ENCODE data around the gene LPAR1.
A peak's percentile ranks its signal among the peaks of the same experiment; 100 is the strongest.

The LPAR1 gene

GRCh38 chr9:110954822-110955291 is 83.4 kb downstream of the LPAR1 start:
- DNase-seq (ENCODE audit: low read depth): peak; percentile 45

- DNase-seq (ENCODE audit: low read depth): no peak
These were observed 85.8 kb downstream of the LPAR1 start for GRCh38 chr9:110952540-110952859.

GRCh38 chr9:110951805-110952539 is 86.3 kb downstream of the LPAR1 start:
- DNase-seq (ENCODE audit: low read depth): no peak

- DNase-seq (ENCODE audit: low read depth): peak; percentile 89
These were observed 88.1 kb downstream of the LPAR1 start for GRCh38 chr9:110950041-110950645.

- DNase-seq (ENCODE audit: low read depth): peak; percentile 58
These were observed 89.2 kb downstream of the LPAR1 start for GRCh38 chr9:110949081-110949480.

GRCh38 chr9:110947491-110948044 is 90.7 kb downstream of the LPAR1 start:
- no peak for DNase-seq (ENCODE audit: low read depth)

- peak; percentile 94 for DNase-seq (ENCODE audit: low read depth)
These were observed 95.7 kb downstream of the LPAR1 start for GRCh38 chr9:110942522-110942921.

GRCh38 chr9:110940951-110941557 is 97.2 kb downstream of the LPAR1 start:
- no peak for DNase-seq (ENCODE audit: low read depth)

- DNase-seq (ENCODE audit: low read depth): no peak
These were observed 98.7 kb downstream of the LPAR1 start for GRCh38 chr9:110939573-110939972.

GRCh38 chr9:110939047-110939446 is 99.2 kb downstream of the LPAR1 start:
- peak; percentile 29 for DNase-seq (ENCODE audit: low read depth)

- DNase-seq (ENCODE audit: low read depth): no peak
These were observed 100.0 kb downstream of the LPAR1 start for GRCh38 chr9:110938242-110938641.

GRCh38 chr9:110936719-110937452 is 101.4 kb downstream of the LPAR1 start:
- peak; percentile 98 for DNase-seq (ENCODE audit: low read depth)

- no peak for DNase-seq (ENCODE audit: low read depth)
These were observed 102.0 kb downstream of the LPAR1 start for GRCh38 chr9:110936237-110936636.

- DNase-seq (ENCODE audit: low read depth): peak; percentile 42
These were observed 102.4 kb downstream of the LPAR1 start for GRCh38 chr9:110935829-110936228.

GRCh38 chr9:110933350-110934001 is 104.8 kb downstream of the LPAR1 start:
- DNase-seq (ENCODE audit: low read depth): peak; percentile 45

- peak; percentile 87 for DNase-seq (ENCODE audit: low read depth)
These were observed 105.4 kb downstream of the LPAR1 start for GRCh38 chr9:110932863-110933262.

GRCh38 chr9:110928599-110928998 is 109.7 kb downstream of the LPAR1 start:
- peak; percentile 32 for DNase-seq (ENCODE audit: low read depth)

- no peak for DNase-seq (ENCODE audit: low read depth)
These were observed 111.3 kb downstream of the LPAR1 start for GRCh38 chr9:110926828-110927487.

GRCh38 chr9:110923601-110924000 is 114.7 kb downstream of the LPAR1 start:
- peak; percentile 37 for DNase-seq (ENCODE audit: low read depth)

GRCh38 chr9:110922145-110922544 is 116.1 kb downstream of the LPAR1 start:
- peak; percentile 70 for DNase-seq (ENCODE audit: low read depth)

GRCh38 chr9:110921705-110922104 is 116.6 kb downstream of the LPAR1 start:
- DNase-seq (ENCODE audit: low read depth): no peak

All from EH (cell line).